ENCODE data around the gene CFAP61. TPM values are rescaled to one million over a fixed set of nuclear protein-coding genes. Genes with fewer than 3 reads are reported as not detected.

The CFAP61 gene
- total and polyA plus RNA-seq, 5 donors from 2014 or later, result not detected

- H3K4me3 Mint-ChIP-seq, result no peak overlapping the region
- no peaks in the 10 kb centered on the region for H3K36me3 Mint-ChIP-seq
- no peak overlapping the region for H3K27ac ChIP-seq (ENCODE audit: insufficient read depth, low read length, poor library complexity, severe bottlenecking)
- no peak for DNase-seq
- H3K4me3 ChIP-seq (ENCODE audit: low read depth, low read length), result no peak overlapping the region
- H3K4me1 ChIP-seq (ENCODE audit: control insufficient read depth, insufficient read depth, low read length, poor library complexity, severe bottlenecking), result peaks cover 10% of the 10 kb centered on the region
- H3K9me3 Mint-ChIP-seq, result peaks cover 0 to 6% (median 0%) of the 10 kb centered on the region in 7 donors
- H3K4me1 Mint-ChIP-seq, result peaks cover 0 to 19% (median 16%) of the 10 kb centered on the region in 4 donors
- no peak for ATAC-seq (ENCODE audit: low read depth in 2 of 2)
- H3K36me3 ChIP-seq (ENCODE audit: control insufficient read depth, insufficient read depth, low read length), result no peaks in the 10 kb centered on the region
- peaks cover 31% of the 10 kb centered on the region for H3K27me3 Mint-ChIP-seq
- H3K27ac Mint-ChIP-seq, result no peak overlapping the region
- peaks cover 21% of the 10 kb centered on the region for H3K27me3 ChIP-seq (ENCODE audit: control insufficient read depth, insufficient read depth, low read length)
- no peaks in the 10 kb centered on the region for H3K9me3 ChIP-seq (ENCODE audit: control insufficient read depth in 2 of 2, low read length in 2 of 2)
Measured at GRCh38 chr20:20358801-20359200, 306.5 kb downstream of the CFAP61 start.

GRCh38 chr20:20359628-20360027 lies 307.3 kb downstream of the CFAP61 start:
- no peak overlapping the region for H3K27ac ChIP-seq (ENCODE audit: insufficient read depth, low read length, poor library complexity, severe bottlenecking)
- Mint-ChIP-seq H3K36me3 (no peaks in the 10 kb centered on the region), H3K27ac (peak overlapping the region in 1 of 3 donors; percentile 58), H3K27me3 (peaks cover 37% of the 10 kb centered on the region), H3K4me1 (peaks cover 0 to 19% (median 16%) of the 10 kb centered on the region in 4 donors), H3K9me3 (peaks cover 0 to 4% (median 0%) of the 10 kb centered on the region in 7 donors), H3K4me3 (no peak overlapping the region)
- ATAC-seq (ENCODE audit: low read depth in 2 of 2) (no peak), DNase-seq (no peak)
- peaks cover 21% of the 10 kb centered on the region for H3K27me3 ChIP-seq (ENCODE audit: control insufficient read depth, insufficient read depth, low read length)
- no peaks in the 10 kb centered on the region for H3K36me3 ChIP-seq (ENCODE audit: control insufficient read depth, insufficient read depth, low read length)
- H3K9me3 ChIP-seq (ENCODE audit: control insufficient read depth in 2 of 2, low read length in 2 of 2), result no peaks in the 10 kb centered on the region
- H3K4me1 ChIP-seq (ENCODE audit: control insufficient read depth, insufficient read depth, low read length, poor library complexity, severe bottlenecking), result peaks cover 10% of the 10 kb centered on the region
- no peak overlapping the region for H3K4me3 ChIP-seq (ENCODE audit: low read depth, low read length)

- H3K9me3 ChIP-seq (ENCODE audit: control insufficient read depth in 2 of 2, low read length in 2 of 2), result no peaks in the 10 kb centered on the region
- DNase-seq (peak in 1 of 3 donors; percentile 58), ATAC-seq (ENCODE audit: low read depth in 2 of 2) (peak; percentile 39 to 43)
- H3K27ac ChIP-seq (ENCODE audit: insufficient read depth, low read length, poor library complexity, severe bottlenecking), result no peak overlapping the region
- peak overlapping the region in 3 of 4 donors; percentile 33 to 67 (median 42) for H3K4me3 Mint-ChIP-seq
- no peak overlapping the region for H3K27ac Mint-ChIP-seq
- peaks cover 21% of the 10 kb centered on the region for H3K27me3 ChIP-seq (ENCODE audit: control insufficient read depth, insufficient read depth, low read length)
- peaks cover 45% of the 10 kb centered on the region for H3K27me3 Mint-ChIP-seq
- H3K4me1 Mint-ChIP-seq, result peaks cover 0 to 21% (median 17%) of the 10 kb centered on the region in 4 donors
- H3K36me3 Mint-ChIP-seq, result no peaks in the 10 kb centered on the region
- peaks cover 0 to 2% (median 0%) of the 10 kb centered on the region in 7 donors for H3K9me3 Mint-ChIP-seq
- no peaks in the 10 kb centered on the region for H3K36me3 ChIP-seq (ENCODE audit: control insufficient read depth, insufficient read depth, low read length)
- peak overlapping the region; percentile 44 for H3K4me3 ChIP-seq (ENCODE audit: low read depth, low read length)
- H3K4me1 ChIP-seq (ENCODE audit: control insufficient read depth, insufficient read depth, low read length, poor library complexity, severe bottlenecking), result peaks cover 10% of the 10 kb centered on the region
Measured at GRCh38 chr20:20360464-20360863, 308.1 kb downstream of the CFAP61 start.

GRCh38 chr20:20362774-20363433 lies 310.6 kb downstream of the CFAP61 start:
- peaks cover 0 to 30% (median 20%) of the 10 kb centered on the region in 4 donors for H3K4me1 Mint-ChIP-seq

GRCh38 chr20:20363434-20363798 lies 311.1 kb downstream of the CFAP61 start:
- Histone ChIP-seq H3K27ac (ENCODE audit: insufficient read depth, low read length, poor library complexity, severe bottlenecking) (no peak overlapping the region), H3K4me1 (ENCODE audit: control insufficient read depth, insufficient read depth, low read length, poor library complexity, severe bottlenecking) (peaks cover 15% of the 10 kb centered on the region), H3K36me3 (ENCODE audit: control insufficient read depth, insufficient read depth, low read length) (no peaks in the 10 kb centered on the region), H3K4me3 (ENCODE audit: low read depth, low read length) (no peak overlapping the region), H3K27me3 (ENCODE audit: control insufficient read depth, insufficient read depth, low read length) (peaks cover 27% of the 10 kb centered on the region), H3K9me3 (ENCODE audit: control insufficient read depth in 2 of 2, low read length in 2 of 2) (no peaks in the 10 kb centered on the region)
- Mint-ChIP-seq H3K9me3 (peaks cover 0 to 2% (median 0%) of the 10 kb centered on the region in 7 donors), H3K27me3 (peaks cover 68% of the 10 kb centered on the region), H3K36me3 (no peaks in the 10 kb centered on the region), H3K27ac (no peak overlapping the region), H3K4me1 (peaks cover 0 to 30% (median 20%) of the 10 kb centered on the region in 4 donors), H3K4me3 (no peak overlapping the region)
- DNase-seq (no peak), ATAC-seq (ENCODE audit: low read depth in 2 of 2) (no peak)

More at GRCh38 chr20:20362774-20363433, 310.6 kb downstream of the CFAP61 start:
- Mint-ChIP-seq H3K27me3 (peaks cover 68% of the 10 kb centered on the region), H3K27ac (no peak overlapping the region), H3K4me3 (no peak overlapping the region), H3K36me3 (no peaks in the 10 kb centered on the region), H3K9me3 (peaks cover 0 to 2% (median 0%) of the 10 kb centered on the region in 7 donors)
- Histone ChIP-seq H3K27me3 (ENCODE audit: control insufficient read depth, insufficient read depth, low read length) (peaks cover 27% of the 10 kb centered on the region), H3K4me3 (ENCODE audit: low read depth, low read length) (no peak overlapping the region), H3K4me1 (ENCODE audit: control insufficient read depth, insufficient read depth, low read length, poor library complexity, severe bottlenecking) (peaks cover 15% of the 10 kb centered on the region), H3K36me3 (ENCODE audit: control insufficient read depth, insufficient read depth, low read length) (no peaks in the 10 kb centered on the region), H3K27ac (ENCODE audit: insufficient read depth, low read length, poor library complexity, severe bottlenecking) (no peak overlapping the region), H3K9me3 (ENCODE audit: control insufficient read depth in 2 of 2, low read length in 2 of 2) (no peaks in the 10 kb centered on the region)
- DNase-seq (no peak), ATAC-seq (ENCODE audit: low read depth in 2 of 2) (no peak)

GRCh38 chr20:20363799-20364592 lies 311.7 kb downstream of the CFAP61 start:
- Histone ChIP-seq H3K27ac (ENCODE audit: insufficient read depth, low read length, poor library complexity, severe bottlenecking) (no peak overlapping the region), H3K36me3 (ENCODE audit: control insufficient read depth, insufficient read depth, low read length) (no peaks in the 10 kb centered on the region), H3K4me3 (ENCODE audit: low read depth, low read length) (no peak overlapping the region), H3K27me3 (ENCODE audit: control insufficient read depth, insufficient read depth, low read length) (peaks cover 27% of the 10 kb centered on the region), H3K4me1 (ENCODE audit: control insufficient read depth, insufficient read depth, low read length, poor library complexity, severe bottlenecking) (peaks cover 15% of the 10 kb centered on the region), H3K9me3 (ENCODE audit: control insufficient read depth in 2 of 2, low read length in 2 of 2) (no peaks in the 10 kb centered on the region)
- Mint-ChIP-seq H3K36me3 (no peaks in the 10 kb centered on the region), H3K27ac (no peak overlapping the region), H3K9me3 (peaks cover 0 to 2% (median 0%) of the 10 kb centered on the region in 7 donors), H3K27me3 (peaks cover 68% of the 10 kb centered on the region), H3K4me1 (peaks cover 0 to 30% (median 20%) of the 10 kb centered on the region in 4 donors), H3K4me3 (no peak overlapping the region)
- ATAC-seq (ENCODE audit: low read depth in 2 of 2) (no peak), DNase-seq (no peak)

- H3K4me3 Mint-ChIP-seq, result peak overlapping the region in 2 of 4 donors; percentile 6 to 68
- H3K27ac ChIP-seq (ENCODE audit: insufficient read depth, low read length, poor library complexity, severe bottlenecking), result no peak overlapping the region
- H3K36me3 Mint-ChIP-seq, result no peaks in the 10 kb centered on the region
- no peak for ATAC-seq (ENCODE audit: low read depth in 2 of 2)
- no peak for DNase-seq
- no peaks in the 10 kb centered on the region for H3K9me3 ChIP-seq (ENCODE audit: control insufficient read depth in 2 of 2, low read length in 2 of 2)
- peaks cover 13% of the 10 kb centered on the region for H3K4me1 ChIP-seq (ENCODE audit: control insufficient read depth, insufficient read depth, low read length, poor library complexity, severe bottlenecking)
- peaks cover 70% of the 10 kb centered on the region for H3K27me3 Mint-ChIP-seq
- peaks cover 27% of the 10 kb centered on the region for H3K27me3 ChIP-seq (ENCODE audit: control insufficient read depth, insufficient read depth, low read length)
- H3K4me1 Mint-ChIP-seq, result peaks cover 0 to 27% (median 20%) of the 10 kb centered on the region in 4 donors
- peaks cover 0 to 2% (median 0%) of the 10 kb centered on the region in 7 donors for H3K9me3 Mint-ChIP-seq
- H3K4me3 ChIP-seq (ENCODE audit: low read depth, low read length), result no peak overlapping the region
- H3K36me3 ChIP-seq (ENCODE audit: control insufficient read depth, insufficient read depth, low read length), result no peaks in the 10 kb centered on the region
- H3K27ac Mint-ChIP-seq, result no peak overlapping the region
Measured at GRCh38 chr20:20364593-20365479, 312.5 kb downstream of the CFAP61 start.
